PC-3 (cell line): ENCODE measurements around the gene GOLGA8A. TPM values are rescaled to one million over a fixed set of nuclear protein-coding genes. Genes with fewer than 3 reads are reported as not detected.

Experiments
- ATAC-seq: fragments of 200-7000 bp; cut with Tn5 transposase; 2 replicates; pipeline ENCODE4 v1.9.1; 2020; ENCODE audit warnings: mild to moderate bottlenecking, moderate library complexity
- BruUV-seq: library from RNA; stranded (reverse); fragments of 400-500 nt; replicated peaks from 2 replicates; lab custom pipeline; 2021; lab: Mats Ljungman, UMichigan
- CTCF ChIA-PET: fragments of 300-600 bp; sonication (Branson Sonifier 250); formaldehyde crosslinking; loops from one replicate; lab custom pipeline; 2022; ENCODE audit warnings: antibody characterized with exemption; lab: Charles Lee
- POLR2A ChIA-PET: fragments of 300-600 bp; sonication (Branson Sonifier 250); formaldehyde crosslinking; loops from one replicate; lab custom pipeline; 2022; ENCODE audit warnings: antibody characterized with exemption; ENCODE audit not compliant: unreplicated experiment; lab: Charles Lee
- DNase-seq: peaks from one replicate; pipeline ENCODE4 v3.0.0-alpha.2; 2015
- H2AFZ ChIP-seq: fragments of 300-600 bp; sonication (generic); 2 replicates; pipeline ENCODE4 v1.6.0; 2016; ENCODE audit warnings: antibody characterized with exemption, low read length
- H3F3A ChIP-seq: fragments of 300-600 bp; sonication (generic); one replicate; pipeline ENCODE4 v1.6.0; 2017; ENCODE audit warnings: antibody characterized with exemption, low read length, control low read depth, mild to moderate bottlenecking; ENCODE audit not compliant: unreplicated experiment
- H3K27ac ChIP-seq: fragments of 300-600 bp; sonication (generic); 2 replicates; pipeline ENCODE4 v1.5.1; 2016; ENCODE audit warnings: mild to moderate bottlenecking, low read length
- H3K27me3 ChIP-seq: fragments of 300-600 bp; sonication (generic); 2 replicates; pipeline ENCODE4 v1.6.1; 2016; ENCODE audit warnings: low read length, mixed read lengths
- H3K36me3 ChIP-seq: fragments of 300-600 bp; sonication (generic); 2 replicates; pipeline ENCODE4 v1.6.1; 2016; ENCODE audit warnings: low read depth, mixed run types, low read length, mixed read lengths
- H3K4me1 ChIP-seq: fragments of 300-600 bp; sonication (generic); 2 replicates; pipeline ENCODE4 v1.5.1; 2016; ENCODE audit warnings: low read length; ENCODE audit not compliant: insufficient read depth
- H3K4me2 ChIP-seq: fragments of 300-600 bp; sonication (generic); 2 replicates; pipeline ENCODE4 v1.6.0; 2016; ENCODE audit warnings: low read length
- H3K4me3 ChIP-seq: fragments of 300-600 bp; sonication (generic); 2 replicates; pipeline ENCODE4 v1.5.1; 2016; ENCODE audit warnings: mild to moderate bottlenecking, low read length, mixed read lengths
- H3K79me2 ChIP-seq: fragments of 300-600 bp; sonication (generic); 2 replicates; pipeline ENCODE4 v1.6.1; 2017; ENCODE audit warnings: low read length, mixed read lengths
- H3K9ac ChIP-seq: fragments of 300-600 bp; sonication (generic); 2 replicates; pipeline ENCODE4 v1.6.0; 2016; ENCODE audit warnings: mild to moderate bottlenecking, low read length
- H3K9me2 ChIP-seq: fragments of 300-600 bp; sonication (generic); replicated peaks from 2 replicates; pipeline ENCODE4 v1.6.1; 2016; ENCODE audit warnings: mixed run types, low read length, mixed read lengths
- H3K9me3 ChIP-seq: fragments of 300-600 bp; sonication (generic); 2 replicates; pipeline ENCODE4 v1.6.1; 2016; ENCODE audit warnings: low read length, mixed read lengths
- H4K20me1 ChIP-seq: fragments of 300-600 bp; sonication (generic); 2 replicates; pipeline ENCODE4 v1.6.1; 2016; ENCODE audit warnings: low read length, mixed read lengths
- CTCF ChIP-seq: fragments of 300-600 bp; sonication (generic); conservative IDR thresholded peaks from 2 replicates; pipeline ENCODE4 v1.5.1; 2017; ENCODE audit warnings: antibody characterized with exemption, low read depth, mild to moderate bottlenecking, low read length
- EZH2 ChIP-seq: fragments of 300-600 bp; sonication (generic); IDR thresholded peaks from one replicate; pipeline ENCODE4 v1.6.1; 2017; ENCODE audit warnings: antibody characterized with exemption, mild to moderate bottlenecking, low read length; ENCODE audit not compliant: unreplicated experiment
- EZH2phosphoT487 ChIP-seq: fragments of 300-600 bp; sonication (generic); IDR thresholded peaks from 2 replicates; pipeline ENCODE4 v1.6.1; 2018; ENCODE audit warnings: mild to moderate bottlenecking, antibody characterized with exemption, low read length, borderline replicate concordance
- intact Hi-C: fragments of 100-400 bp; cut with micrococcal nuclease; formaldehyde crosslinking; loops from 2 replicates; pipeline ENCODE4 v1.9.0; 2023
- total RNA-seq: library from RNA; depleted of rRNA; stranded (reverse); fragments of >200 nt; gene quantifications from 2 replicates; pipeline ENCODE4 v1.2.3, GENCODE V29; 2014

GOLGA8A gene
- total RNA-seq, 1 experiment from 2014 or later = 25.3 TPM

DNA sequence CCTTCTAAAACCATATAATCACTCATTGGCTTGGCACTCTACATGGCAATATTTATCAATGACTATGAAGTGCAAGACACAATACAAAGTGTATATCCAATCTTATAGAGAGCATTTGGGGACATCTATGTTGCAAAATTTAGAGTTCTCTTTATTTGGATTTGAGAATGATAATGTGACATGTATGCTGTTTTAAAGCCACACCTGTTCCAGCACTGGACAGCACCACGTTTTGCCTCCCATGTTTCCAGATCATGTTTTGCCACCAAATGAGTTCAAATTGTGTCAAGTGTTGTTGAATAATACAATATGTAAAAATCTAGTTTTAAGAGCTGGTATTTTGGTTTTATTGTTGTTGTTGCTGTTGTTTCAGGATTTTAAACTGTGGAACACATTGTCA lies 33.3 kb upstream of the GOLGA8A start:
- H3K27ac ChIP-seq = no peak overlapping the region
- TF ChIP-seq EZH2phosphoT487 (no peak), EZH2 (no peak), CTCF (no peak)
- DNase-seq (no peak), ATAC-seq (no peak)
- H2AFZ ChIP-seq = no peak overlapping the region
- POLR2A ChIA-PET = no interaction called here
- BruUV-seq = no TSS peak
- intact Hi-C loops = no loop called here
- H3K4me1 ChIP-seq = no peaks in the 10 kb centered on the region
- no peaks in the 10 kb centered on the region for H3K79me2 ChIP-seq
- H3K9me3 ChIP-seq = no peaks in the 10 kb centered on the region
- H3K4me2 ChIP-seq = no peak overlapping the region
- no peaks in the 10 kb centered on the region for H3K9me2 ChIP-seq
- H3K36me3 ChIP-seq = no peaks in the 10 kb centered on the region
- no peaks in the 10 kb centered on the region for H3F3A ChIP-seq
- CTCF ChIA-PET = no interaction called here
- H3K4me3 ChIP-seq = no peak overlapping the region
- no peaks in the 10 kb centered on the region for H4K20me1 ChIP-seq
- peaks cover 20% of the 10 kb centered on the region; the same call in 1 of the 2 replicates for H3K27me3 ChIP-seq
- no peak overlapping the region for H3K9ac ChIP-seq

GRCh38 chr15:34470091-34470490 lies 32.5 kb upstream of the GOLGA8A start:
- ChIA-PET CTCF (no interaction called here), POLR2A (no interaction called here)
- H2AFZ ChIP-seq = no peak overlapping the region
- no peaks in the 10 kb centered on the region for H3K4me1 ChIP-seq
- H3K27me3 ChIP-seq = peaks cover 17% of the 10 kb centered on the region; the same call in 1 of the 2 replicates
- H3F3A ChIP-seq = no peaks in the 10 kb centered on the region
- no peak overlapping the region for H3K27ac ChIP-seq
- intact Hi-C loops = no loop called here
- no peak overlapping the region for H3K9ac ChIP-seq
- no peaks in the 10 kb centered on the region for H3K36me3 ChIP-seq
- H3K9me3 ChIP-seq = no peaks in the 10 kb centered on the region
- no TSS peak for BruUV-seq
- no peak for ATAC-seq
- H3K4me2 ChIP-seq = no peak overlapping the region
- H4K20me1 ChIP-seq = no peaks in the 10 kb centered on the region
- no peak for DNase-seq
- no peaks in the 10 kb centered on the region for H3K79me2 ChIP-seq
- H3K4me3 ChIP-seq = no peak overlapping the region
- no peak for TF ChIP-seq CTCF
- TF ChIP-seq EZH2phosphoT487 = no peak
- TF ChIP-seq EZH2 = no peak
- no peaks in the 10 kb centered on the region for H3K9me2 ChIP-seq

GRCh38 chr15:34461730-34462129 lies 24.1 kb upstream of the GOLGA8A start:
- H3K9me3 ChIP-seq = no peaks in the 10 kb centered on the region
- H3K9ac ChIP-seq = no peak overlapping the region
- no peaks in the 10 kb centered on the region for H4K20me1 ChIP-seq
- ChIA-PET CTCF (no interaction called here), POLR2A (no interaction called here)
- no peak overlapping the region for H3K27ac ChIP-seq
- DNase-seq (no peak), ATAC-seq (no peak)
- H3K4me3 ChIP-seq = no peak overlapping the region
- no peaks in the 10 kb centered on the region for H3K9me2 ChIP-seq
- H3K4me2 ChIP-seq = no peak overlapping the region
- no peaks in the 10 kb centered on the region for H3K36me3 ChIP-seq
- H3K27me3 ChIP-seq = peaks cover 43% of the 10 kb centered on the region
- no peaks in the 10 kb centered on the region for H3K79me2 ChIP-seq
- H3F3A ChIP-seq = no peaks in the 10 kb centered on the region
- no peaks in the 10 kb centered on the region for H3K4me1 ChIP-seq
- intact Hi-C loops = loop anchor here (10.0 kb wide), 1 partner anchor 377 kb away; no protein-coding TSS in a partner anchor
- H2AFZ ChIP-seq = no peak overlapping the region
- no TSS peak for BruUV-seq
- TF ChIP-seq CTCF = no peak
- no peak for TF ChIP-seq EZH2
- TF ChIP-seq EZH2phosphoT487 = no peak
